Choroid plexus epithelial cell (primary cell): ENCODE measurements around the gene NAALADL1.

ENCODE experiments used
- DNase-seq: peaks from one replicate; pipeline ENCODE4 v3.0.0-alpha.2; 2010; ENCODE audit warnings: low read depth
- H3K4me3 ChIP-seq: 2 replicates; pipeline ENCODE4 v1.5.1; 2011; ENCODE audit warnings: low read depth, mild to moderate bottlenecking, control low read depth, low read length, moderate library complexity
- TF ChIP-seq, protein P1 (sequence below): conservative IDR thresholded peaks from 2 replicates; pipeline ENCODE4 v1.5.1; 2011; ENCODE audit warnings: low read depth, mild to moderate bottlenecking, control low read depth, inconsistent platforms, low read length, moderate library complexity

The NAALADL1 gene

DNA sequence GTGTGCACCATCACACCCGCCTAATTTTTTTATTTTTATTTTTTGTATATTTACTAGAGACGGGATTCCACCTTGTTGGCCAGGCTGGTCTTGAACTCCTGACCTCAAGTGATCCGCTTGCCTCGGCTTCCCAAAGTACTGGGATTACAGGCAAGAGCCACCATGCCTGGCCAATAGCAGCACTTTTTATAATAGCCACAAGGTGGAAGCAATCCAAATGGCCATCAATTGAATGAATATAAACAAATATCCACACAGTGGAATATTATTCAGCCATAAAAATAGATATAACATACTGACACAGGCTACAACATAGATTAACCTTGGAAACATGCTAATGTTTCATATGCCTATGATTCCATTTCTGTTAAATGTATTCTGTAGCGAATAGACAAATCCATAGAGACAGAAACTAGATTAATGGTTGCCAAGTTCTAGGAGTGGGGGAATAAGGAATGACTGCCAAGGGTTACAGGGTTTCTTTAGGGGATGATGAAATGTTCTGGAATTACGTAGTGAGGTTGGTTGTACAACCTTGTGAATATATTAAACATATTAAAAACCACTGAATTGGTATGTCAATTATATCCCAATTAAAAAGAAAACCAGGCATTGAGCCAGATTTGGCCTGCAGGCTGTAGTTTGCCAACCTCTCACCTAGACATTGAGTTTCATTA lies 42.5 kb upstream of the NAALADL1 start:
- H3K4me3 ChIP-seq = no peak overlapping the region
- DNase-seq = no peak
- TF ChIP-seq, protein P1, sequence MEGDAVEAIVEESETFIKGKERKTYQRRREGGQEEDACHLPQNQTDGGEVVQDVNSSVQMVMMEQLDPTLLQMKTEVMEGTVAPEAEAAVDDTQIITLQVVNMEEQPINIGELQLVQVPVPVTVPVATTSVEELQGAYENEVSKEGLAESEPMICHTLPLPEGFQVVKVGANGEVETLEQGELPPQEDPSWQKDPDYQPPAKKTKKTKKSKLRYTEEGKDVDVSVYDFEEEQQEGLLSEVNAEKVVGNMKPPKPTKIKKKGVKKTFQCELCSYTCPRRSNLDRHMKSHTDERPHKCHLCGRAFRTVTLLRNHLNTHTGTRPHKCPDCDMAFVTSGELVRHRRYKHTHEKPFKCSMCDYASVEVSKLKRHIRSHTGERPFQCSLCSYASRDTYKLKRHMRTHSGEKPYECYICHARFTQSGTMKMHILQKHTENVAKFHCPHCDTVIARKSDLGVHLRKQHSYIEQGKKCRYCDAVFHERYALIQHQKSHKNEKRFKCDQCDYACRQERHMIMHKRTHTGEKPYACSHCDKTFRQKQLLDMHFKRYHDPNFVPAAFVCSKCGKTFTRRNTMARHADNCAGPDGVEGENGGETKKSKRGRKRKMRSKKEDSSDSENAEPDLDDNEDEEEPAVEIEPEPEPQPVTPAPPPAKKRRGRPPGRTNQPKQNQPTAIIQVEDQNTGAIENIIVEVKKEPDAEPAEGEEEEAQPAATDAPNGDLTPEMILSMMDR = peak; percentile 9

DNA sequence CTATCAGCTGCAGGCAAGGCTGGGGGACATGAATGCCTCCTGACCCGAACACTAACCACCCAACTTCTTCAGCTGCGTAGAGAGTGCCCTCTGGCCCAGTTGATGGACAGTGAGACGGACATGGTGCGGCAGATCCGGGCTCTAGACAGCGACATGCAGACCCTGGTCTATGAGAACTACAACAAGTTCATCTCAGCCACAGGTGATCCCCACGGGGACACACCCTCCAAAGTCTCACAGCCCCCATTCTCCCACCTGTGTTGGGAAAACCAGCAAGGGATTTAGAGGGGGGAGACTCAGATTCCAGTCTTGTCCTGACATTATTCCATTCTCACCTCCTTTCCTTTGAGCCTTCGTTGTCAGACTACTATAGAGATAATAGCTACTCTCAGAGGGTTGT lies 38.6 kb upstream of the NAALADL1 start:
- no peak for DNase-seq
- TF ChIP-seq, protein P1 = no peak
- peak overlapping the region; percentile 75 for H3K4me3 ChIP-seq

DNA sequence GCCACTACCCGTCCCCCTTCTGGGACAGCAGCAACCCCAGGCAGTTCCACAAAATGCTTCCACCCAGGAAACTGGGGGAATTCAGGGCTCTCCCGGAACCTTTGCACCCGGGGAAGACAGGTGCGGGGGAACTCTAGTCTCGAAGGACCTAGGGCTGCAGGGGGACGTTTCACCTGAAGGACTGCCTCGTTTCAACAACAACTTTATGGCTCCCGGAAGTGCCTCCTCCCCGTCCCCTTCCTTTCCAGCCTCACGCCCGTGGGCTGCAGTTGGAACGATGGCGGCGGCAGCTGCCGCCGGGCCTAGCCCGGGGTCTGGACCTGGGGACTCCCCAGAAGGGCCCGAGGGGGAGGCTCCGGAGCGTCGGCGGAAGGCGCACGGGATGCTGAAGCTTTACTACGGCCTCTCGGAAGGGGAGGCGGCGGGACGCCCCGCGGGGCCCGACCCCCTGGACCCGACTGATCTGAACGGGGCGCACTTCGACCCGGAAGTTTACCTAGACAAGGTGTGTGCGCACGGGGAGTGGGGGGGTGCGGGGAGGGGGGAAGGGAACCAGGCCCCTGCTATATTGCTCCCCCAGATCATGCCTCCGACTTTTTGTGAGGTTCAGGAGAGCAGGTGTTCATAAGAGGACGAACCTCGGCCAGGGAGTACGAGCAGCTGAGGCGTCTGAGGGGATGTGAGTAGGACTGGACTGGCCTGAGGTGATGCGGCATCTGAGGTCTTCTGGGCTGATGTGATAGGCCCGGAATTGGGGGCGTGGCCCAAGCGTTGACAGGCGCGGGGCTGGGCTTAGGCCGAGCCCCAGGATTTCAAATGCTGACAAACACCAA lies 37.8 kb upstream of the NAALADL1 start, which contains the start of gene VPS51:
TSS of gene VPS51 (plus strand) at position 241 of the 833 bp plus-strand sequence. CDS start at position 278, 37 bp downstream.
- H3K4me3 ChIP-seq = peak within 1 kb of the TSS; percentile 75
- DNase-seq = peak; percentile 95
- TF ChIP-seq, protein P1 = no peak

DNA sequence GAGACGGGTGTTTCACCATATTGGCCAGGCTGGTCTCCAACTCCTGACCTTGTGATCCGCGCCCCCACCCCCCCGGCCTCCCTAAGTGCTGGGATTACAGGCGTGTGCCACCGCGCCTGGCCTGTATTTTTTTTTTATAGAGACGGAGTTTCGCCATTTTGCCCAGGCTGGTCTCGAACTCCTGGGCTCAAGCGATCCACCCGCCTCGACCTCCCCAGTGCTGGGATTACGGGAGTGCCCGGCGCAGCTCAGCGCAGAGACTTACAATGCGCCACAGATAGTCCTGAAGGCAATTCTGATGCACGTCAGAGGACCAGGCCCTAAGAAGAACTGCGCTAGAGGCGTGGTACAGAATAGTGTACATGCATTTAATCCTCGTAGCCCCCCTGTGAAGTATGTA lies 37.1 kb upstream of the NAALADL1 start:
- TF ChIP-seq, protein P1 = no peak
- H3K4me3 ChIP-seq = peak overlapping the region; percentile 75
- no peak for DNase-seq

DNA sequence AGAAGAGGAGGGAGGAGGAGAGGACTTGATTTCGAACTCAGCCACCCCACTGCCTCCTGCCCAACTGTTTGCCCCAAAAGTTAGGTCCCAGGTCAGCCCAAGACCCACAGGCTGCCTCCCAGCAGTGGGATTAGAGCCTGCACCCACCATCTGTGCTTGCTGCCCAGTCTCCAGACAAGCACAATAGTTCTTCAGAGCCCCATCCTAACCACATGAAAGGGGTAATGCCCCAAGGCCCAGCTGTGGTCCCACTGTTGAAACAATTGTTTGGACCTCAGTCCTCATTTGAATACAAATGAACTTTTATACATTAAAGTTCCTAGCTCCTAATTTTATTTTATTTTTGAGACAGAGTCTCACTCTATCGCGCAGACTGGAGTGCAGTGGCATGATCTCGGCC lies 32.3 kb upstream of the NAALADL1 start:
- no peak overlapping the region for H3K4me3 ChIP-seq
- DNase-seq = no peak
- TF ChIP-seq, protein P1 = no peak

DNA sequence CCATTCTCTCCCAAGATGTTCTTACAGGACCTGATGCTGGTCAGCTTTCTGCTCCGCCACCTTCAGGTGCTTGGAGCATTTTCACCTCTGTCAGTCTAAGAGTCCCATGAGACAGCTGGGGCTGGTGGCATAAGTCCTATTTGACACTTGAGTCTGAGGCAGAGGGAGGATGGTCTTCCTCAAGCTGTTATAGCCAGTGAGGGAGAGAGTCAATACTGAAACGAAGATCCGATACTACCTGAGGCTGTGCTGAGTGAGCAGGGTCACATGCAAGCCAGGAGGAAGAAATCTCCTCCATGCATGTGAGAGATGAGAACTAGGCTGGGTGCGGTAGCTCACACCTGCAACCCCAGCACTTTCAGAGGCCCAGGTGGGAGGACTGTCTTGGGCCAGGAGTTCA lies 31.3 kb upstream of the NAALADL1 start:
- no peak for DNase-seq

More for the DNA sequence above, 31.3 kb upstream of the NAALADL1 start:
- H3K4me3 ChIP-seq = no peak overlapping the region
- TF ChIP-seq, protein P1 = no peak
